ENCODE measurements around the gene KCNG4.

- no peak for TF ChIP-seq CTCF (IDR thresholded peaks at IDR 0.05)
- TF ChIP-seq POLR2A (IDR thresholded peaks at IDR 0.05) = no peak
These were observed 13.8 kb downstream of the KCNG4 start for GRCh38 chr16:84226026-84226425.
